SU-DHL-6 (cell line): ENCODE data around the gene DUSP14.

ENCODE experiments used
- H2AFZ ChIP-seq: fragments of 200-600 bp; sonication (generic); 2 replicates; pipeline ENCODE4 v1.6.1; 2014; ENCODE audit warnings: low read depth, mild to moderate bottlenecking, moderate library complexity, mixed read lengths, antibody characterized with exemption, low read length; ENCODE audit not compliant: severe bottlenecking
- H3F3A ChIP-seq: fragments of 200-600 bp; shearing (Covaris generic); 2 replicates; pipeline ENCODE4 v1.6.0; 2016; ENCODE audit warnings: antibody characterized with exemption, mild to moderate bottlenecking; ENCODE audit not compliant: insufficient read depth
- H3K27ac ChIP-seq: fragments of 200-600 bp; sonication (generic); 2 replicates; pipeline ENCODE4 v1.5.1; 2016; ENCODE audit warnings: low read depth, mild to moderate bottlenecking, low read length, moderate library complexity, mixed read lengths
- H3K27me3 ChIP-seq: fragments of 200-600 bp; sonication (generic), shearing (Covaris generic); 2 replicates; pipeline ENCODE4 v1.6.0; 2014; ENCODE audit warnings: mild to moderate bottlenecking, low read length
- H3K36me3 ChIP-seq: fragments of 200-600 bp; sonication (generic); 2 replicates; pipeline ENCODE4 v1.6.1; 2014; ENCODE audit warnings: mild to moderate bottlenecking, low read length, mixed read lengths
- H3K4me2 ChIP-seq: fragments of 300-600, 200-600 bp; shearing (Covaris generic), sonication (generic); 2 replicates; pipeline ENCODE4 v1.6.0; 2014; ENCODE audit warnings: low read length, low read depth, mild to moderate bottlenecking; ENCODE audit not compliant: poor library complexity, severe bottlenecking
- H3K4me3 ChIP-seq: fragments of 200-600 bp; sonication (generic); 2 replicates; pipeline ENCODE4 v1.5.1; 2014; ENCODE audit warnings: antibody characterized with exemption, low read length, mild to moderate bottlenecking, mixed read lengths; ENCODE audit not compliant: insufficient read depth, poor library complexity, severe bottlenecking
- H3K79me2 ChIP-seq: fragments of 200-600 bp; sonication (generic); 2 replicates; pipeline ENCODE4 v1.6.1; 2014; ENCODE audit warnings: mild to moderate bottlenecking, low read length, moderate library complexity; ENCODE audit not compliant: insufficient read depth
- H3K9ac ChIP-seq: fragments of 200-600 bp; sonication (generic); 2 replicates; pipeline ENCODE4 v1.7.0; 2014; ENCODE audit warnings: mild to moderate bottlenecking, low read length
- H3K9me2 ChIP-seq: fragments of 200-600 bp; sonication (generic); replicated peaks from 2 replicates; pipeline ENCODE4 v1.6.1; 2014; ENCODE audit warnings: low read length; ENCODE audit not compliant: insufficient read depth
- H3K9me3 ChIP-seq: fragments of 200-600 bp; sonication (generic); 2 replicates; pipeline ENCODE4 v1.6.1; 2014; ENCODE audit warnings: low read length, mixed read lengths; ENCODE audit not compliant: insufficient read depth
- H4K20me1 ChIP-seq: fragments of 200-600 bp; sonication (generic); 2 replicates; pipeline ENCODE4 v1.6.1; 2014; ENCODE audit warnings: low read depth, mild to moderate bottlenecking, antibody characterized with exemption, low read length, moderate library complexity, mixed read lengths
- CTCF ChIP-seq: fragments of 200-600 bp; sonication (generic); IDR thresholded peaks from one replicate; pipeline ENCODE4 v1.5.1; 2017; ENCODE audit warnings: antibody characterized with exemption, mild to moderate bottlenecking, low read length, moderate library complexity; ENCODE audit not compliant: insufficient read depth, poor library complexity, severe bottlenecking
- EZH2phosphoT487 ChIP-seq: fragments of 200-600 bp; sonication (generic), shearing (Covaris generic); conservative IDR thresholded peaks from 2 replicates; pipeline ENCODE4 v1.6.1; 2018; ENCODE audit warnings: mild to moderate bottlenecking, antibody characterized with exemption, low read length, moderate library complexity, mixed read lengths

Gene DUSP14

GRCh38 chr17:37532756-37533155 is 43.1 kb downstream of the DUSP14 start:
- Histone ChIP-seq H2AFZ (no peak overlapping the region), H4K20me1 (no peaks in the 10 kb centered on the region), H3K79me2 (no peaks in the 10 kb centered on the region), H3K9me3 (no peaks in the 10 kb centered on the region), H3K9me2 (no peaks in the 10 kb centered on the region), H3K9ac (no peak overlapping the region), H3K36me3 (peaks cover 19% of the 10 kb centered on the region; the same call in 1 of the 2 replicates), H3K4me3 (no peak overlapping the region), H3F3A (no peaks in the 10 kb centered on the region), H3K27me3 (no peaks in the 10 kb centered on the region), H3K4me2 (no peak overlapping the region), H3K27ac (no peak overlapping the region)
- TF ChIP-seq CTCF (no peak), EZH2phosphoT487 (no peak)

GRCh38 chr17:37535906-37536305 is 46.2 kb downstream of the DUSP14 start:
- Histone ChIP-seq H3K4me3 (no peak overlapping the region), H3K9ac (no peak overlapping the region), H3K9me2 (no peaks in the 10 kb centered on the region), H2AFZ (no peak overlapping the region), H4K20me1 (no peaks in the 10 kb centered on the region), H3K9me3 (no peaks in the 10 kb centered on the region), H3K27me3 (no peaks in the 10 kb centered on the region), H3F3A (no peaks in the 10 kb centered on the region), H3K27ac (no peak overlapping the region), H3K36me3 (peaks cover 23% of the 10 kb centered on the region; the same call in 1 of the 2 replicates), H3K4me2 (no peak overlapping the region), H3K79me2 (no peaks in the 10 kb centered on the region)
- TF ChIP-seq CTCF (no peak), EZH2phosphoT487 (no peak)

GRCh38 chr17:37538981-37539659 is 49.4 kb downstream of the DUSP14 start:
- H4K20me1 ChIP-seq, result no peaks in the 10 kb centered on the region
- peaks cover 32% of the 10 kb centered on the region; the same call in 1 of the 2 replicates for H3K36me3 ChIP-seq
- H3K9ac ChIP-seq, result no peak overlapping the region
- H3K4me2 ChIP-seq, result no peak overlapping the region
- TF ChIP-seq CTCF (no peak), EZH2phosphoT487 (no peak)
- H2AFZ ChIP-seq, result no peak overlapping the region
- H3K9me3 ChIP-seq, result no peaks in the 10 kb centered on the region
- no peak overlapping the region for H3K27ac ChIP-seq
- no peaks in the 10 kb centered on the region for H3K27me3 ChIP-seq
- H3K4me3 ChIP-seq, result no peak overlapping the region
- H3K79me2 ChIP-seq, result no peaks in the 10 kb centered on the region
- no peaks in the 10 kb centered on the region for H3F3A ChIP-seq
- no peaks in the 10 kb centered on the region for H3K9me2 ChIP-seq
